OCI-LY1 (cell line): Measurements from ENCODE around the gene NXNL1.
A peak's percentile ranks its signal among the peaks of the same experiment; 100 is the strongest.

Experiments used
- EZH2 ChIP-seq: fragments of 200-600 bp; sonication (generic), shearing (Covaris generic); IDR thresholded peaks from 2 replicates; pipeline ENCODE4 v1.8.0; 2017; ENCODE audit warnings: borderline replicate concordance, mixed run types, mild to moderate bottlenecking, antibody characterized with exemption, low read length, moderate library complexity, mixed read lengths
- TF ChIP-seq, protein P1 (sequence below): fragments of 200-600 bp; sonication (generic), shearing (Covaris generic); IDR thresholded peaks from 2 replicates; pipeline ENCODE4 v1.5.1; 2017; ENCODE audit warnings: mild to moderate bottlenecking, antibody characterized with exemption, low read length, moderate library complexity, mixed read lengths

- TF ChIP-seq, protein P1, sequence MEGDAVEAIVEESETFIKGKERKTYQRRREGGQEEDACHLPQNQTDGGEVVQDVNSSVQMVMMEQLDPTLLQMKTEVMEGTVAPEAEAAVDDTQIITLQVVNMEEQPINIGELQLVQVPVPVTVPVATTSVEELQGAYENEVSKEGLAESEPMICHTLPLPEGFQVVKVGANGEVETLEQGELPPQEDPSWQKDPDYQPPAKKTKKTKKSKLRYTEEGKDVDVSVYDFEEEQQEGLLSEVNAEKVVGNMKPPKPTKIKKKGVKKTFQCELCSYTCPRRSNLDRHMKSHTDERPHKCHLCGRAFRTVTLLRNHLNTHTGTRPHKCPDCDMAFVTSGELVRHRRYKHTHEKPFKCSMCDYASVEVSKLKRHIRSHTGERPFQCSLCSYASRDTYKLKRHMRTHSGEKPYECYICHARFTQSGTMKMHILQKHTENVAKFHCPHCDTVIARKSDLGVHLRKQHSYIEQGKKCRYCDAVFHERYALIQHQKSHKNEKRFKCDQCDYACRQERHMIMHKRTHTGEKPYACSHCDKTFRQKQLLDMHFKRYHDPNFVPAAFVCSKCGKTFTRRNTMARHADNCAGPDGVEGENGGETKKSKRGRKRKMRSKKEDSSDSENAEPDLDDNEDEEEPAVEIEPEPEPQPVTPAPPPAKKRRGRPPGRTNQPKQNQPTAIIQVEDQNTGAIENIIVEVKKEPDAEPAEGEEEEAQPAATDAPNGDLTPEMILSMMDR, result peak; percentile 63
- TF ChIP-seq EZH2, result no peak
These were observed 19.3 kb downstream of the NXNL1 start for GRCh38 chr19:17441241-17442021.
